ENCODE measurements around the gene TTC6. TPM values are rescaled to one million over a fixed set of nuclear protein-coding genes. Genes with fewer than 3 reads are reported as not detected.

Gene TTC6
- total and polyA plus RNA-seq, 12 donors = 0.72 TPM; not detected in 11

GRCh38 chr14:37583358-37584210, 11.8 kb upstream of the TTC6 start:
- peaks cover 0 to 7% of the 10 kb centered on the region in 2 donors for H3K4me1 ChIP-seq (replicated peaks in 1 of 2)
- intact Hi-C loops (cut with DNase I) = no loop called here
- no peak for DNase-seq
- H3K27ac ChIP-seq = no peak overlapping the region
- H3K27me3 ChIP-seq = peaks cover 58% of the 10 kb centered on the region
- H3K4me3 ChIP-seq = no peak overlapping the region
- 5 to 16% (median 8%) methylated on average over 16 to 67 of the region's 67 CpGs for WGBS, 4 donors
- H3K36me3 ChIP-seq (replicated peaks in 1 of 2) = no peaks in the 10 kb centered on the region
- TF ChIP-seq CTCF (IDR thresholded peaks at IDR 0.05) = no peak
- TF ChIP-seq POLR2A (IDR thresholded peaks at IDR 0.05) = no peak
- peaks cover 0 to 6% (median 0%) of the 10 kb centered on the region in 3 donors for H3K9me3 ChIP-seq (replicated peaks in 1 of 3)

GRCh38 chr14:37584211-37585100, 11.0 kb upstream of the TTC6 start:
- H3K36me3 ChIP-seq (replicated peaks in 1 of 2) = no peaks in the 10 kb centered on the region
- peaks cover 0 to 7% of the 10 kb centered on the region in 2 donors for H3K4me1 ChIP-seq (replicated peaks in 1 of 2)
- intact Hi-C loops (cut with DNase I) = no loop called here
- no peak for DNase-seq
- TF ChIP-seq CTCF (IDR thresholded peaks at IDR 0.05) = no peak
- TF ChIP-seq POLR2A (IDR thresholded peaks at IDR 0.05) = no peak
- peaks cover 0 to 6% (median 0%) of the 10 kb centered on the region in 3 donors for H3K9me3 ChIP-seq (replicated peaks in 1 of 3)
- no peak overlapping the region for H3K27ac ChIP-seq
- H3K27me3 ChIP-seq = peaks cover 67% of the 10 kb centered on the region
- 9 to 14% (median 13%) methylated on average over 17 to 62 of the region's 62 CpGs for WGBS, 4 donors
- H3K4me3 ChIP-seq = no peak overlapping the region

GRCh38 chr14:37585101-37585511, 10.3 kb upstream of the TTC6 start:
- TF ChIP-seq CTCF (IDR thresholded peaks at IDR 0.05) = no peak
- TF ChIP-seq POLR2A (IDR thresholded peaks at IDR 0.05) = no peak
- H3K27ac ChIP-seq = no peak overlapping the region
- peaks cover 0 to 7% of the 10 kb centered on the region in 2 donors for H3K4me1 ChIP-seq (replicated peaks in 1 of 2)
- WGBS, 4 donors = 8 to 20% (median 15%) methylated on average over 18 to 23 of the region's 23 CpGs
- peaks cover 0 to 6% (median 0%) of the 10 kb centered on the region in 3 donors for H3K9me3 ChIP-seq (replicated peaks in 1 of 3)
- no peak for DNase-seq
- no peak overlapping the region for H3K4me3 ChIP-seq
- intact Hi-C loops (cut with DNase I) = no loop called here
- peaks cover 73% of the 10 kb centered on the region for H3K27me3 ChIP-seq
- no peaks in the 10 kb centered on the region for H3K36me3 ChIP-seq (replicated peaks in 1 of 2)
